Body of pancreas (tissue), 4 donors: ENCODE data around the gene CCDC93.

ENCODE experiments used
- CTCF ChIP-seq, 7 experiments: fragments of 450-650 bp in 4 of 7; fragments of 200-600 bp in 3 of 7; sonication (generic) in 3 of 7; IDR thresholded peaks; one replicate each; pipeline ENCODE4 v1.5.1; 2016 to 2019; ENCODE audit warnings: antibody characterized with exemption in 7 of 7
- POLR2A ChIP-seq, 3 donors: fragments of 450-650 bp; IDR thresholded peaks; one replicate each; pipeline ENCODE4 v1.6.1; 2016; ENCODE audit warnings: antibody characterized with exemption in 3 of 3, mild to moderate bottlenecking in 2 of 3

- TF ChIP-seq CTCF (IDR thresholded peaks at IDR 0.05) = no peak
- TF ChIP-seq POLR2A (IDR thresholded peaks at IDR 0.05) = no peak
Measured at GRCh38 chr2:118056801-118057200, 42.9 kb upstream of the CCDC93 start.
